Muscle of arm (tissue), 12 donors: Measurements from ENCODE around the gene ARL11. TPM values are rescaled to one million over a fixed set of nuclear protein-coding genes. Genes with fewer than 3 reads are reported as not detected.
A peak's percentile ranks its signal among the peaks of the same experiment; 100 is the strongest.

Source experiments
- DNase-seq: peaks from one replicate; pipeline ENCODE4 v3.0.0-alpha.2; 2013
- polyA plus RNA-seq, 12 donors: library from polyadenylated mRNA; unstranded; fragments of 120-200 nt; gene quantifications; one replicate each; pipeline ENCODE4 v1.2.1, GENCODE V29; 2013; ENCODE audit not compliant: insufficient read length in 12 of 12

The ARL11 gene
- polyA plus RNA-seq, 12 donors: 0.18 to 0.76 (median 0.30) TPM; not detected in 2

- DNase-seq: no peak
These were observed 21.1 kb downstream of the ARL11 start for GRCh38 chr13:49649244-49649962.

DNA sequence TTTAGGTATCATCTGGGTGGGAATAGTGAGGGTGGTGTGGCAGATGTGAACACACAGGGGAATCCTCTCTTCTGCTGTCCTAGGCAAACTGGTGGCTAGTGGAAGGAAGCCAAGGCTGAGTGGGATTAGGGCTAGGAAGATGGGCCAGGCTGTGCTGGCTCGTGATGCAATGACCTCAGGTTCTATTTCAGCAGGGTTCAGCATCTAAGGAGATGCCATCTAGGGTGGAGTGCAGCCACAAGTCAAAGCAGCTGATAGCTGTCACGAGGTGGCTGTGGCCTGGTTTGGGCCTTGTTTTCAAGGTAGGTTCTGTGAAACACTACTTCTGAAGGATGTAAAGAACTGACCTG lies 21.6 kb downstream of the ARL11 start:
- no peak for DNase-seq

- DNase-seq: no peak
These were observed 23.5 kb downstream of the ARL11 start for GRCh38 chr13:49651570-49652354.

- DNase-seq: peak; percentile 58
These were observed 24.3 kb downstream of the ARL11 start for GRCh38 chr13:49652355-49653305.

GRCh38 chr13:49653478-49653877 lies 25.2 kb downstream of the ARL11 start:
- no peak for DNase-seq

- DNase-seq: no peak
These were observed 25.7 kb downstream of the ARL11 start for GRCh38 chr13:49654011-49654410.

GRCh38 chr13:49655906-49656305 lies 27.6 kb downstream of the ARL11 start:
- DNase-seq: no peak

GRCh38 chr13:49657241-49657641 lies 28.9 kb downstream of the ARL11 start:
- DNase-seq: no peak

- DNase-seq: no peak
These were observed 36.3 kb downstream of the ARL11 start for GRCh38 chr13:49664606-49665005.

- DNase-seq: no peak
These were observed 39.5 kb downstream of the ARL11 start for GRCh38 chr13:49667773-49668172.

DNA sequence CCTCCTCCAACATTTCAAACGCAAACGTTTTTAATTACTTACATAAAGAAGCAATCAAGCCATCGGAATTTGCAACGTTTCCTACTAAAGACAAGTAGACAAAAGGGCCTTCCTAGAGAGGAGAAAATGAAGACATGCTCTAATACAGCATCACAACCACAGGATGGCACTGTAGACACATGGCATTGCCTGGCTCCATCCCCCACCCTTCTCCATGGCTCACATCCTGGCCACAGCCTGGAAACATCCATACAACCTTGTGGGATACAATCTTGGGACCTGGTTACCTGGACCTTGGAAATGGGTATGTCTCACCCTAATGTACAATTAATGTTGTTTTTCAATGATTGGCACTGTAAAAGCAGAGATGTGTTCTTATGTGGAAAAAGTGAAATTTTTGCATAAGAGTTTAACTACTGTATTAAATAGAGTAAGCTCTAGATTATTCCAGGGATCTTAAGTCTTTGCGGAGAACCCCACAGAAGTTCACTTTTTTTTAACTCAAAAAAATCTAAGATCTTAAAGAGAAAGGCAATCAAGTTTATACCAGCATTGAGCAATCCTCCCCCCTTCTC lies 41.5 kb downstream of the ARL11 start:
- DNase-seq: peak; percentile 31

DNA sequence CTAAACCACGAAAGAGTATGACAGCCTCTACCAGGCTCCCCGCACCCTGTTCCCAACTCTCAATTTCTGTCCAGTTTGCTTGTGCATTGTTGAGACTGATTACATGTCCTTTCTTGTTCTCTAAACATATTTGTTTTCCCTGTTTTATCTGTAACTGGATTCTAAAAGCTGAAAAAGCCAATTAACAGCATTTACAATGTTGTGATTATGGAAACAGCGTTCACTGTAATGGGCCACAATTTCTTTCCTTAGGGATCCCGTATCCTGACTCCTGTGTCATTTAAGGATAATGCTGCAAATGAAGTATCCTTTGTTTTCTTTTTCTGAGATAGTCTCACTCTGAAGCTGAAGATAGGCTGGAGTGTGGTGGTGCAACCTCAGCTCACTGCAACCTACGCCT lies 42.5 kb downstream of the ARL11 start:
- no peak for DNase-seq

- no peak for DNase-seq
These were observed 48.4 kb downstream of the ARL11 start for GRCh38 chr13:49676581-49677298.

DNA sequence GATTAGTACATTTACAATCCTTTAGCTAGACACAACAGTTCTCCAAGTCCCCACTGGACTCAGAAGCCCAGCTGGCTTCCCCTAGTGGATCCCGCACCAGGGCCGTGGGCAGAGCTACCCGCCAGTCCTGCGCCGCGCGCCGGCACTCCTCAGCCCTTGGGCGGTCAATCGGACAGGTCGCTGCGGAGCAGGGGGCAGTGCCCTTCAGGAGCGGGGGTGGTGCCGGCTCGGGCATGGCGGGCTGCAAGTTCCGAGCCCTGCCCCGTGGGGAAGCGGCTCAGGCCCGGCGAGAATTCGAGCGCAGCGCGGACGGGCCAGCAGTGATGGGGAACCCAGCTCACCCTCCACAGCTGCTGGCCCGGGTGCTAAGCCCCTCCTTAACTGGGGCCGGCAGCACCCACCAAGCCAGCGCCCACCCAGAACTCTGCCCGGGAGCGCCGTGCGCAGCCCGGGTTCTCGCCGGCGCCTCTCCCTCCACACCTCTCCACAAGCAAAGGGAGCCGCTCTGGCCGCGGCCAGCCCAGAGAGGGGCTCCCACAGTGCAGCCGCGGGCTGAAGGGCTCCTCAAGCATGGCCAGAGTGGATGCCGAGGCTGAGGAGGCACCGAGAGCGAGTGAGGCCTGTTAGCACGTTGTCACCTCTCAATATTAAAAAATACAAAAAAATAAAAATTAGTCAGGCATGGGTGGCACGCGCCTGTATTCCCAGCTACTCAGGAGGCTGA lies 50.0 kb downstream of the ARL11 start:
- no peak for DNase-seq

DNA sequence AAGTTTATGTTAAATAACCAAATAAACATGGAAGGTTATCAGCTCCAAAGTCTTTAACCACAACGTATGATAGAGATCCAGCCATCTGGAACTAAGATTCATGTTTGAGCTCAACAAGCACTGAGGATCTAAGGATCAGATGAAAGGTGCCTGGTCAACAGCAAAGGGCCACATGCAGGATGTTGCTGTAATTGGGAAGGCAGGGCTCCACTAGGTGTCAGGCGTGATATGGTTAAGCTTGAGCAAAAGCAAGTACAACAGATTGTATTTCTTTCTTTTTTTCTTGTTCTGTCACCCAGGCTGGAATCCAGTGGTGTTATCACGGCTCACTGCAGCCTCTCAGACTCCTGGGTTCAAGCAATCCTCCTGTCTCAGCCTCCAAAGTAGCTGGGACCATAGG lies 50.9 kb downstream of the ARL11 start:
- DNase-seq: no peak

- no peak for DNase-seq
These were observed 53.6 kb downstream of the ARL11 start for GRCh38 chr13:49681842-49682435.
